GM18861 (cell line): Measurements from ENCODE around the gene TRAF3IP1.
"Not testable (repeated sequence)": the region's sequence is repeated elsewhere in the genome, so short reads cannot be mapped to it uniquely, and the experiment has no call there.

Experiments used
- ATAC-seq: cut with Tn5 transposase; IDR thresholded peaks from one replicate; pipeline ENCODE4 v1.9.1; 2021; ENCODE audit not compliant: unreplicated experiment

The TRAF3IP1 gene

DNA sequence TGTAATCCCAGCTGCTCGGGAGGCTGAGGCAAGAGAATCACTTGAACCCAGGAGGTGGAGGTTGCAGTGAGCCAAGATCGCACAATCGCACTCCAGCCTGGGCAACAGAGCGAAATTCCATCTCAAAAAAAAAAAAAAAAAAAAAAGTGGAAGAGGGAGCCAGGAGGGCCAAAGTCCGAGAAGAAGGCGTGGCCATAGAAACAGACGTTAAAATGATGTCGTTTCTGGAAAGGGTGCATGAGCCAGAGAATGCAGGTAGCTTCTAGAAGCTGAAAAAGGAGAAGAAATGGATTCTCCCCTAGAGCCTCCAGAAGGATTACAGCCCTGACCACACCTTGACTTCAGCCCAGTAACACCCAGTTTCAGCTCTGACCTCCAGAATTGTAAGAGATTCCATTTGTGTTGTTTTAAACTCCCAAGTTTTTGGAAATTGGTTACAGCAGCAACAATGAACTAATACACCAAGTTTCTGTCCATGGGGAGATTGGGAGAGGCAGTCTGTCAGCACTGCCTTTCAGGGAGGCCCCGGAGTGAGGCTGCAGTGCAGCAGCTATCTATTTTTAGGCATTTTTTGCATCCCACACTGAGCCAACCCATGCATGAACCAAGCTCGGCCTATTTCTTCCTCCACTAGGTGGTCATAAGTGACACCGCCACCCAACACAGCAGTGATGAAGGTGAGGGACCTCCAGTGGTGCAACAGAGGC lies 14.2 kb upstream of the TRAF3IP1 start:
- no peak for ATAC-seq

GRCh38 chr2:238306672-238306998 lies 13.7 kb upstream of the TRAF3IP1 start:
- ATAC-seq: no peak

- no peak for ATAC-seq
Measured at GRCh38 chr2:238308177-238308576, 12.1 kb upstream of the TRAF3IP1 start.

DNA sequence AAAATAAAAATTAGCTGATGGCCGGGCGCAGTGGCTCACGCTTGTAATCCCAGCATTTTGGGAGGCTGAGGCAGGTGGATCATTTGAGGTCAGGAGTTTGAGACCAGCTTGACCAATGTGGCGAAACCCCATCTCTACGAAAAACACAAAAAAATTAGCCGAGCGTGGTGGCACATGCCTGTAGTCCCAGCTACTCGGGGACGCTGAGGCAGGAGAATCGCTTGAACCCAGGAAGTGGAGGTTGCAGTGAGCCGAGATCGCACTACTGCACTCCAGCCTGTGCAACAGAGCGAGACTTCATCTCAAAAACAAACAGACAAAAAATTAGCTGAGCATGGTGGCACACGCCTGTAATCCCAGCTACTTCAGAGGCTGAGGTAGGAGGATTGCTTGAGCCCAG lies 9.6 kb upstream of the TRAF3IP1 start:
- ATAC-seq: not testable (repeated sequence)

- ATAC-seq: no peak
Measured at GRCh38 chr2:238313289-238313990, 6.9 kb upstream of the TRAF3IP1 start.

DNA sequence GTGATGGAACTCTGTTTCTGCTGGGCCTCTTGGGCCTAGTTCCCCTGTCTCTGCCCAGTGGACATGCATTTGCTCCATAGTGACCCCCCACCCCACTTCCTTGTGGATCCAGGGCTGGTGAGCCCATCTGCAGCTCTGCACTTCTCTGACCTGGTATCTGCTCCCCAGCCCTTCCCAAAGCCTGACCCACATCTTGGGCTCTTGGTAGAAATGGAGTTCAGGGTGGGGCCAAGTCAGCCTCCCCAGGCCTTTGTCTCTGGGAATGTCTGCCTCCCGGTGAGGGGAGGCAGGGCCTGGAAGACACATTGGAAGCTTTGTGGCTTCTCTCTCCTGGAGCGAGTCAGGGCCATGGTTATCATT lies 6.3 kb upstream of the TRAF3IP1 start:
- no peak for ATAC-seq

GRCh38 chr2:238314576-238314975 lies 5.7 kb upstream of the TRAF3IP1 start:
- no peak for ATAC-seq

GRCh38 chr2:238315031-238315595 lies 5.2 kb upstream of the TRAF3IP1 start:
- no peak for ATAC-seq

GRCh38 chr2:238320648-238321281 lies 447 bp downstream of the TRAF3IP1 start:
- ATAC-seq: no peak

GRCh38 chr2:238321467-238321866 lies 1.1 kb downstream of the TRAF3IP1 start:
- ATAC-seq: no peak

GRCh38 chr2:238322001-238322411 lies 1.7 kb downstream of the TRAF3IP1 start:
- no peak for ATAC-seq

DNA sequence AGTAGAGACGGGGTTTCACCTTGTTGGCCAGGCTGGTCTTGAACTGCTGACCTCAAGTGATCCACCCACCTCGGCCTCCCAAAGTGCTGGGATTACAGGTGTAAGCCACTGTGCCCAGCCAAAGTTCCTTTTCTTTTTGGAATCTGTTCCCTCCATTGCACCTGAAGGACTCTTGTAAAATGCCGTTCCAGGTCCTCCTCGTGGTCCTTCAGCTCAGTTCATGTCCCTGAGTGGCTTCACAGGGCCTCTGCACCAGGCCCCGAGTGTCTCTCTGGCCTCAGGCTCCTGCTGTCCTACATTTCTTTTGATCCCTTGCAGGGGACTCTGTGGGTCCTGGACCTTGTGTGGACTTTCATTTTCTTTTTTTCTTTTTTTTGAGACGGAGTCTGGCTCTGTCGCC lies 3.9 kb downstream of the TRAF3IP1 start:
- not testable (repeated sequence) for ATAC-seq

DNA sequence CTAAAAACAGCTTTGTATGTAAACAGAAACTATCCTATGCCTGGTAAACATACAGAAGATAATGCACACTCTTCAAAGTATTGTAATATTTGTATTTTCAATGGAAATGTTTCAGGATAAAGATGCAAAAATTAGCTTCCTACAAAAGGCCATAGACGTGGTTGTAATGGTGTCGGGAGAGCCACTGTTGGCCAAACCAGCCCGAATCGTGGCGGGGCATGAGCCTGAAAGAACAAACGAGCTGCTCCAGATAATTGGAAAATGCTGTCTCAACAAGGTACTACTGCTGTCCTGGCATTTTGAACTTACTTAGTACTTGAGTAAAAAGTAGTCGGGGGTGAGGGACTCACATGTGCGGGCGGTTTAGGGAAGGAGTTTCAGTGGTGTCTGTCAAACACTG lies 5.4 kb downstream of the TRAF3IP1 start:
- ATAC-seq: no peak

- no peak for ATAC-seq
Measured at GRCh38 chr2:238326801-238327365, 6.6 kb downstream of the TRAF3IP1 start.

- no peak for ATAC-seq
Measured at GRCh38 chr2:238327751-238328150, 7.4 kb downstream of the TRAF3IP1 start.

- ATAC-seq: no peak
Measured at GRCh38 chr2:238330391-238330790, 10.1 kb downstream of the TRAF3IP1 start.

GRCh38 chr2:238331916-238332315 lies 11.6 kb downstream of the TRAF3IP1 start:
- ATAC-seq: no peak

DNA sequence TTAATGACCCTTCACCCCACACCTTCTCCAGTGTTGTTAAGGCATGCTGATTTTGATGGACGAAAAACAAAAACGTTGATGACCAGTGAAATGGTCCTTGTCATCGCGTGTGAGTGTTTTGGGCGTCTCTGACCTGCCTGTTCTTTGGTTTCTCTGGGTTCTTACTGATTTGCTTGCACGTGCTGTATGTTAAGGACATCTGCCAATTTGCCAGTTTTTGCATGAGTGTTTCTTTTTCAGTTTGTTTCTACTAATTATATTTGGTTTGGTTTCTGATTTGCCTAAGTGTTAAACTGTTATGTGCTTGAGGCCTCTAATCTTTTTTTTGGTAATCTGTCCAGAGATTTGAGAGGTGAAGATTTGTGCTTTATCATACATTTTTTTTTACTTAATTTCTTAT lies 14.6 kb downstream of the TRAF3IP1 start:
- no peak for ATAC-seq

- not testable (repeated sequence) for ATAC-seq
Measured at GRCh38 chr2:238335591-238335990, 15.3 kb downstream of the TRAF3IP1 start.

- ATAC-seq: no peak
Measured at GRCh38 chr2:238336151-238336550, 15.8 kb downstream of the TRAF3IP1 start.

GRCh38 chr2:238336793-238337444 lies 16.6 kb downstream of the TRAF3IP1 start:
- no peak for ATAC-seq
